HG03565 (cell line): ENCODE measurements around the gene MBNL2.

Experiments
- ATAC-seq: cut with Tn5 transposase; IDR thresholded peaks from one replicate; pipeline ENCODE4 v1.9.1; 2021; ENCODE audit warnings: mild to moderate bottlenecking, moderate library complexity; ENCODE audit not compliant: unreplicated experiment

MBNL2 gene

GRCh38 chr13:97403893-97404750, 182.0 kb downstream of the MBNL2 start:
- no peak for ATAC-seq

- no peak for ATAC-seq
Observed at GRCh38 chr13:97407540-97407939, 185.4 kb downstream of the MBNL2 start.

DNA sequence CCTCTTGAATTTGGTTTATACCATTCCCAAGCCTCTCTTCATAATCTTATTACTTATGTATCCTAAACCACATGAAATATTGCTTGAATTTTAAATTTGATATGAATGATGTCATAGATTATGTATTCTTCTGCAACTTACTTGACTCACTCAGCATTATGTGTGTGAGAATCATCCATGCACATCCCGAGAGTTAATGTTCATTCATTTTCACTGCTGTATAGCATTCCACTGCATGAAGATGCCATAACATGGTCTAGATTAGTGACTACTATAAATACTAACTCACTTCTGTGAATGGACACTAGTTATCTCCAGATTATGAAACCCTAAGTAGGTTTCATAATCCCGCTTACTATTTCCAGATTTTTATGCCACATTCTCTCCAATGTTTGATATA, 186.8 kb downstream of the MBNL2 start:
- ATAC-seq = no peak

DNA sequence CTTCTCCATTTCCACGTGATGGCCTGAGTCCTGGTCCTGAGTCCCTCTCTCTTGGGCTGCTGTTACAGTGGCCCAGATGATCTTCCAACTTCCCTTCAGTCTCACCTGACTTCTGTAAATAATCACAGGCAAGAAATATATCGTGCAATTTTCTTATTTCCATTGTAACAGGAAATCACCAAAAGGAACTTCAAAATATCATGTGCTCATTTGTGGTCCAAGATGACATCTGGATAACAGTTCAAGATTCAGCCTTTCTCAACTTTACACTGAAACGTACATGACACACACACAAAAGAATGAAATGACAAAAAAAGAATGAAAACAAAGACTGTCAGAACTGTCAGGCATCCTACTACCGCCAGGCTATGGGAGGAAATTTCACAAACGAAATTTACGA, 189.9 kb downstream of the MBNL2 start:
- no peak for ATAC-seq

GRCh38 chr13:97413694-97414093, 191.6 kb downstream of the MBNL2 start:
- ATAC-seq = no peak

- ATAC-seq = no peak
Observed at GRCh38 chr13:97414392-97414791, 192.3 kb downstream of the MBNL2 start.

DNA sequence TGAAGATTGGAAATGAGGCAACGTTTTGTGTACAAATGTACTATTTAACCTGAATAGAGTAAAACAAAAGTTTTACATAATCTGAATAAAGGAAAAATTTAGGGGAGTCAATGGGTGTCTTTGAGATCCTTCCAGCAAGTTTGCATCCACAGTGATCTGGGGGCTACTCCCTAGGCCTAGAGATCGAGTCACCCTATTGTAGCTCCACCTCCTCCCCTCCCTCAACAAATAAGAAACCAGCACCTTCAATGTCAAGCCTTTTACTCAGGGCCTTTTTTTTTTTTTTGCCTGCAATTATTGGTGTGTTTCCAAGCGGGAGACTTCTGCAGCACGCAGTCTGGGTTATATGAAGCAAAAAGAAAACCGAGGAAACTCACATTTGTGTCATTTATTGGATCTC, 195.6 kb downstream of the MBNL2 start:
- ATAC-seq = no peak

GRCh38 chr13:97422118-97423054, 200.3 kb downstream of the MBNL2 start:
- no peak for ATAC-seq

- no peak for ATAC-seq
Observed at GRCh38 chr13:97423300-97424045, 201.3 kb downstream of the MBNL2 start.

- no peak for ATAC-seq
Observed at GRCh38 chr13:97425590-97425989, 203.5 kb downstream of the MBNL2 start.

DNA sequence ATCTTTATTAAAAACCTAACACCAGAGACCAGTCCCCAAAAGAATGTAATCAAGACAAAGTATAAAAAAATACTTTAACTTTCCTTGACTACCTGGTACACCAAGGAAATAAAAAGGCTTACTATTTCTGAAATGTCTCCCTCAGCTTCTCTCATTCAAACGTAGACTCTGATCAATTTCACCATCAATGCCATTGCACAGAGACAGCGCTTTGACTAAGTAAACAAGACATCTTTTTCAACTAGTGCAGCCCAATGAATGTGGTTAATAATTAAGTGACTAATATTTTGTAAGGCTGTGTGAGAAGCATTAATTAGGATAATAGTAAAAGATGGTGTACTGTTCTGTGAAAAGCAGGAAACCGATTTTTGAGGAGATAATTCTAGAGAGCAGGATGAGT, 204.6 kb downstream of the MBNL2 start:
- no peak for ATAC-seq

DNA sequence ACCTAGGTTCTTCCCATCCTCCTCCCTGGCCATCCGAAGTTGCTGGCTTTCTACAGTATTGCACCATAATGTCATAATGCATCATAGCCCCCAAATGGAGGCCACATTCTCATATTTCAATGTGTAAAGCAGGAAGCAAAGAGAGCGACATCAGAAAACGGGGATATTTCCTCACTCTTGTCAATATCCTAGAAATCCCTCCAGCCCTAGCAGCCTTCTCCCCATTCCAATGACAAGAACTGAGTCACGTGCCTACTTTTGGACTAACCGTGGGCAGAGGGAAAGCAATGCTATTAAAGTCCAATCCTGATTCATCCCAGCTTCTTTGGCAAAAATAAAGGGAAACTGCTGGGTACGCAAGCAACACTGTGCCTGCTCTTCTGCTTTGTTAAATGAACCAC, 207.5 kb downstream of the MBNL2 start:
- no peak for ATAC-seq

DNA sequence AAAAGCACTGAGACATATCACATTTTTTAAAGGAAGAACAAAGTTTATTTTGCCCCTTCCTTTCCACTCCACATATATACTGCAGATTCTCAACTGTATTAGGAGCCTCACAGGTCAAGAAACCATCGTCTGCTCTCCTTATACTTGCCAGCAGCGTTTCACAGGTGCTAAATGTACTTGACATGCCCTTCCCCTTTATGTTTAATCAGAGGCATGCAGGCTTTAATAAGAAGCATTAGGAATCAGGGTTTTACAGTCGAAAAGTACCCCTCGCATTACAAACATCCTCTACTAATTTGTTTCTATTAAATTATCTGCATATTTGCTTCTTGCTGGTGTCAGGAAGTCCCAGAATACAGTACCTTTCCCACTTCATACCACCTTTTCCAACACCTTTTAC, 208.2 kb downstream of the MBNL2 start:
- ATAC-seq = no peak

DNA sequence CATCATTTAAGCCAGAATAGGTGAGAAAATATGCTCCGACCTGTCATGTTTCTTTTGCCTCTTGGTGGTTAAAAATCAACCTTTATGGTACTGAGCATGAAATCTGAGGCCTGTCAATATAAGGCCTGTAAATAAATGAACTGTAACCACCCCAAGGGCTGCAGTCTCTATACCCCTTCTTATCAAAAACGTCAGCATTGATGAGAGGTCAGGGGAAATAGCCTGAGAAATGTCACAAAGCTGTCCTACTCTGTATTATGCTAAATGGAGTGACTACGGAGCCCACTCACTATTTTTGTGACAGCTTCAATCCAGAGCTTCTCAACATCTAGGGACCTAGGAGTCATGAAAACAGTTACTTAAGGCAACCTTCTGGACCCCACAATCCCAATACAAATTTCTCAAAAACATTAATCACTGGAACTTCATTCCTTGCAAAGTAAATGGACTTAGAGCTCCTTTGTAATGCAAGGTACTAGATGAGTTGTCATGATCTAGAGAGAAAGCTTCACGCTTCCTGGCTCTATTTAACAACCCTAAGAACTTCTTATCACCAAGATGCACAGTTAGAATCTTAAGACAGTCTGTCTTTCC, 209.1 kb downstream of the MBNL2 start:
- ATAC-seq = no peak

- ATAC-seq = no peak
Observed at GRCh38 chr13:97432232-97432916, 210.2 kb downstream of the MBNL2 start.

DNA sequence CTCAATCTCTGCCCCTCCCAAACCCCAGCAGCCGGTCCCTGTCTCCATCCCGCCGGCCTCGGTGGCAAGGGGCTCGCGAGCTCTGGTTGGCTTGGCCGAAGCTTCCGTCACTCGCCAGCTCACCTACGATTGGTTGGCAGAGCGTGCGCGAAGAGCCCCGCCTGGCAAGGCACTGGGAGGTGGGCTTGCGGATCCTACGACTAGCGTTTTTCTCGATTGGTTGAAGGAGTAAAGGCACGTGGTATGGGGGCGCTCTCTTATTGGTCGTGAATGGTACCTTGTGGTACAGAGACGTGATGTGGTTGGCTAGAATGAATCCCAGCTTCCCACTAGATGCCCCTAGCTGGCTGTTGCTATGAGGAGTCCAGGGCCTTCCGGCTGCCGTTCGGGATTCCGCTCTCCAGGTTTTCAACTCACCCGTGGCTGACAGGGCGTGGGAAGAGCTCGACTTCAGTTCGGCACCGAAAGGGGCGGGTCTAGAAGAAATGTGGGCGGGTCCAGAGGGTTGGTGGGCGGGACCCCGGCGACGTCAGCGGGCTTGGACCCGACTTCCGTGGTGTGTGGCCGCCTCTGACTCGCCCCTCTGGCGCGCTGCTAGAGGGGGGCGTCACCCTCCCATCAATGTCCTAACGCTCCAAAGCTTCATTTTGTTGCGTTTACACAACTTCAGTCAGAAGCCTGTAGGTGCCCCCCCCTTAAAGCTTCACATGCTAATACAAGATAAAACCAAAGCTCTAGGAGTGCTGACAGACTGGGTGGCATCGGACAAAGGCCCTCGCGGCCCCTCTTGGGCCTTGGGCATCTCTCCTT, 211.0 kb downstream of the MBNL2 start:
- ATAC-seq = peak; percentile 79

- peak; percentile 29 for ATAC-seq
Observed at GRCh38 chr13:97433727-97434396, 211.7 kb downstream of the MBNL2 start, which contains the start of gene RAP2A. TSS of gene RAP2A (plus strand) at chr13:97434169. CDS start at chr13:97434471, 302 bp downstream.

DNA sequence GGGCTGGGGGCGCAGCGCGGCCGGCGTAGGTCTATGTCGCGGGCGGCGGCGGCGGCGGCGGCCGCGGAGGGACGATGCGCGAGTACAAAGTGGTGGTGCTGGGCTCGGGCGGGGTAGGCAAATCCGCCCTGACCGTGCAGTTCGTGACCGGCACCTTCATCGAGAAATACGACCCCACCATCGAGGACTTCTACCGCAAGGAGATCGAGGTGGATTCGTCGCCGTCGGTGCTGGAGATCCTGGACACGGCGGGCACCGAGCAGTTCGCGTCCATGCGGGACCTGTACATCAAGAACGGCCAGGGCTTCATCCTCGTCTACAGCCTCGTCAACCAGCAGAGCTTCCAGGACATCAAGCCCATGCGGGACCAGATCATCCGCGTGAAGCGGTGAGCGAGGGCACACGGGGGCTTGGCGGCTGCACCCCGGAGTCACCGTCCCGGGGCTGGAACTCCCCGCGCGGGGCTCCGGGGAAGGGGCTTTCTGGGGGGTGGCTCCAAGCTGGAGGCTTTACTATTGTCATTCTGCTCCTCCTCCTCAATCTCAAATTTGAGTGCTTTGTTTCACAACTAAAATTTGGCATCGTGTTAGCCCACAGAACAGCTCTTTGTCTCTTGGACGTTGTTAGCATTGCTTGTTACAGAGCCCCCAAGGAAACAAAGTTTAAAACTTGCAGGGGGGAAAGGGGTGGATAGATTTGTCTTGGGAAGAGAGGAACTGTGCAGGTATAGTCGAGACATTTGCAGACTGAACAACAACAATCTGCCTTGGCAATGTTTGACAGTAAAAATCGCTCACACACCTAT, 212.5 kb downstream of the MBNL2 start:
- peak; percentile 0 for ATAC-seq
